Neuronal stem cell (in vitro differentiated cells): ENCODE measurements around the gene PLEKHA8.

ENCODE experiments used
- DNase-seq: peaks from one replicate; pipeline ENCODE4 v3.0.0-alpha.2; 2013; ENCODE audit warnings: low spot score
- H2AFZ ChIP-seq: one replicate; pipeline ENCODE4 v1.6.1; 2013; ENCODE audit warnings: mild to moderate bottlenecking, low read length, inconsistent platforms
- H2AK5ac ChIP-seq: 2 replicates; pipeline ENCODE4 v1.6.1; 2013; ENCODE audit warnings: low read depth, mild to moderate bottlenecking, inconsistent platforms, low read length, moderate library complexity, mixed read lengths
- H2BK120ac ChIP-seq: 2 replicates; pipeline ENCODE4 v1.6.1; 2013; ENCODE audit warnings: low read depth, mild to moderate bottlenecking, inconsistent platforms, low read length, moderate library complexity, mixed read lengths
- H2BK12ac ChIP-seq: one replicate; pipeline ENCODE4 v1.6.1; 2013; ENCODE audit warnings: low read length, inconsistent platforms
- H2BK15ac ChIP-seq: 2 replicates; pipeline ENCODE4 v1.6.1; 2013; ENCODE audit warnings: mild to moderate bottlenecking, low read length, inconsistent platforms, mixed read lengths
- H2BK5ac ChIP-seq: one replicate; pipeline ENCODE4 v1.6.1; 2013; ENCODE audit warnings: inconsistent platforms, mild to moderate bottlenecking, low read length, moderate library complexity
- H3K14ac ChIP-seq: one replicate; pipeline ENCODE4 v1.6.1; 2013; ENCODE audit warnings: low read length, inconsistent platforms
- H3K18ac ChIP-seq: 2 replicates; pipeline ENCODE4 v1.6.1; 2013; ENCODE audit warnings: low read length, inconsistent platforms
- H3K23ac ChIP-seq: 2 replicates; pipeline ENCODE4 v1.6.1; 2013; ENCODE audit warnings: low read depth, mild to moderate bottlenecking, mixed read lengths, low read length, inconsistent platforms; ENCODE audit not compliant: poor library complexity
- H3K27ac ChIP-seq: replicated peaks from 3 replicates; pipeline ENCODE4 v1.5.1; 2013; ENCODE audit warnings: low read length, inconsistent platforms
- H3K27me3 ChIP-seq, 3 experiments: 2 replicates each; pipeline ENCODE4 v1.6.1; 2013; ENCODE audit warnings: low read length in 3 of 3, mild to moderate bottlenecking in 2 of 3, inconsistent platforms in 1 of 3, low read depth in 1 of 3, mixed read lengths in 1 of 3, moderate library complexity in 1 of 3; ENCODE audit not compliant: control insufficient read depth in 3 of 3, insufficient read depth in 3 of 3
- H3K36me3 ChIP-seq, 2 donors: replicated peaks in 1 of 2; 2 replicates each; pipeline ENCODE4 v1.6.1; 2013; ENCODE audit warnings: low read length in 2 of 2; ENCODE audit not compliant: control insufficient read depth in 2 of 2, insufficient read depth in 2 of 2
- H3K4ac ChIP-seq: 2 replicates; pipeline ENCODE4 v1.6.1; 2013; ENCODE audit warnings: inconsistent platforms, mild to moderate bottlenecking, low read length, moderate library complexity
- H3K4me1 ChIP-seq, 2 donors: 1 replicate in 1 of 2; 2 replicates in 1 of 2; pipeline ENCODE4 v1.6.1; 2013; ENCODE audit warnings: low read length in 2 of 2, low read depth in 1 of 2; ENCODE audit not compliant: control insufficient read depth in 2 of 2, insufficient read depth in 1 of 2
- H3K4me2 ChIP-seq: one replicate; pipeline ENCODE4 v1.6.1; 2013; ENCODE audit warnings: mild to moderate bottlenecking, low read length, inconsistent platforms; ENCODE audit not compliant: insufficient read depth, poor library complexity, severe bottlenecking
- H3K4me3 ChIP-seq, 2 donors: 2 replicates each; pipeline ENCODE4 v1.5.1; 2013; ENCODE audit warnings: low read length in 2 of 2, mild to moderate bottlenecking in 2 of 2, inconsistent platforms in 1 of 2, moderate library complexity in 1 of 2
- H3K79me1 ChIP-seq: one replicate; pipeline ENCODE4 v1.6.1; 2013; ENCODE audit warnings: low read depth, mild to moderate bottlenecking, inconsistent platforms, low read length, moderate library complexity
- H3K9ac ChIP-seq: one replicate; pipeline ENCODE4 v1.6.1; 2013; ENCODE audit warnings: mild to moderate bottlenecking, low read depth, low read length, inconsistent platforms; ENCODE audit not compliant: poor library complexity
- H3K9me3 ChIP-seq, 2 donors: replicated peaks in 1 of 2; 2 replicates each; pipeline versions ENCODE3 to v1.6.1; 2013; ENCODE audit warnings: low read length in 2 of 2, mild to moderate bottlenecking in 2 of 2, inconsistent platforms in 1 of 2, low read depth in 1 of 2, mixed read lengths in 1 of 2, moderate library complexity in 1 of 2; ENCODE audit not compliant: control insufficient read depth in 2 of 2, insufficient read depth in 1 of 2
- H4K8ac ChIP-seq: one replicate; pipeline ENCODE4 v1.6.1; 2013; ENCODE audit warnings: low read depth, mild to moderate bottlenecking, inconsistent platforms, low read length, moderate library complexity
- H4K91ac ChIP-seq: one replicate; pipeline ENCODE4 v1.6.1; 2013; ENCODE audit warnings: low read length, low read depth, mild to moderate bottlenecking, inconsistent platforms; ENCODE audit not compliant: poor library complexity
- WGBS, 2 donors: extraction: QIAGEN DNeasy Blood & Tissue Kit; methylation state at CpG; one replicate each; pipeline ENCODE4 v1.1.7; 2013; ENCODE audit warnings: missing lambda C conversion rate in 2 of 2, mixed read lengths in 1 of 2; ENCODE audit not compliant: insufficient read length in 2 of 2, insufficient replicate concordance in 1 of 2; ENCODE audit errors: extremely low coverage in 2 of 2; 5-methylcytosine and 5-hydroxymethylcytosine counted together

The PLEKHA8 gene

DNA sequence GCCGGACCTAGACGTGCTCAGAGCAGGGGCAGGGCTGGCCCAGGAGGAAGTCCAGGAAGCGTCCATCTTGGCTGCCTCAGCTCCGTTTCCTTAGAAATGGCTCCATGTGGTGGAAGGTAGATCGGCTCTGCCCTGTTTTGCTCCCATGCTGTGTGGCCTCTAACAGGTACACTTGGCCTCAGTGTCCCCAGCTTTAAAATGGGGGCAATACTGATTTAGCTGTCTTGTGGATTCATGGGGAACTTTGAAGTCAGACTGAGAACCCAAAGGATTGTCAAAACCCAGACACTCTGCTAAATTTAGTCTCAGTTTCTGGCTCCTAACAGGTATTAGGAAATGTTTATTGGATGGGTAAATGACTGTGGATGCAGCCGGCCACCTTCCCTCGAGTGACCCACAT, 122.5 kb downstream of the PLEKHA8 start:
- Histone ChIP-seq H3K4me2 (no peak overlapping the region), H3K36me3 (peaks cover 5 to 7% of the 10 kb centered on the region in 2 donors), H3K27ac (no peak overlapping the region)

DNA sequence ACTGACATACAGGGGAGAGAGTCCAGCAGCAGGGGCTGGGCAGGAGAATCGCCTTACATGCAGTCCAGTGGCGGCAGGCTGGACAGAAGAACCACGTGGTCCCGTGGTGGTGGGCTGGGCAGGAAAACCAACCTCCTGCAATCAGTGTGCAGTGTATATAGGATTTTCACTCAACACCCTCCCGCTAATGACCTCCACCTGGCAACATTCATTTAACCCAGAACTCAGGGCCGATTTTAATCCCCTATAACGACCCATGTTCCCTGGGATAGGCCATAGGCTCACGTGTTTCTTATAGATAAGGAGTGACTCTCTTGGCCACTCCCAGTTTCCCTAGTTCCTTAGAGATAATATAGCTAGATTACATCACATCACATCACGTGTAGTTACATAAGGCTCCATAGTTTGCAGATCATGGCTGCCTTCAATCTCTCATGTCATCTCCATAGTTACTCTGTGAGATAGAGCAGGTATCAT, 125.9 kb downstream of the PLEKHA8 start:
- Histone ChIP-seq H2BK12ac (no peak overlapping the region), H2BK15ac (no peak overlapping the region), H4K91ac (no peak overlapping the region), H2BK5ac (no peak overlapping the region), H3K4me1 (peaks cover 0 to 3% of the 10 kb centered on the region in 2 donors), H3K14ac (no peak overlapping the region), H3K79me1 (no peaks in the 10 kb centered on the region), H2BK120ac (no peak overlapping the region), H3K27ac (no peak overlapping the region), H3K4me3 (no peak overlapping the region), H3K27me3 (no peaks in the 10 kb centered on the region), H3K4me2 (no peak overlapping the region), H3K18ac (no peak overlapping the region), H3K9ac (peak overlapping the region; percentile 0), H4K8ac (no peak overlapping the region), H3K23ac (no peak overlapping the region), H3K4ac (no peak overlapping the region), H3K36me3 (peaks cover 5 to 7% of the 10 kb centered on the region in 2 donors), H3K9me3 (no peaks in the 10 kb centered on the region), H2AK5ac (no peak overlapping the region), H2AFZ (no peak overlapping the region)
- no CpG with 5 or more reads among the region's 9 CpGs for WGBS, 2 donors
- DNase-seq, result no peak

More for the DNA sequence above, 122.5 kb downstream of the PLEKHA8 start:
- no peaks in the 10 kb centered on the region for H3K9me3 ChIP-seq
- no peak overlapping the region for H3K4me3 ChIP-seq
- H3K14ac ChIP-seq, result no peak overlapping the region
- H2BK12ac ChIP-seq, result no peak overlapping the region
- no peak overlapping the region for H3K4ac ChIP-seq
- no peaks in the 10 kb centered on the region for H3K79me1 ChIP-seq
- no peak overlapping the region for H2AFZ ChIP-seq
- H3K4me1 ChIP-seq, result peaks cover 0 to 3% of the 10 kb centered on the region in 2 donors
- no peak overlapping the region for H2BK120ac ChIP-seq
- H3K27me3 ChIP-seq, result no peaks in the 10 kb centered on the region
- no peak overlapping the region for H4K91ac ChIP-seq
- no CpG with 5 or more reads among the region's 7 CpGs for WGBS, 2 donors
- DNase-seq, result no peak
- no peak overlapping the region for H3K18ac ChIP-seq
- no peak overlapping the region for H4K8ac ChIP-seq
- no peak overlapping the region for H2BK15ac ChIP-seq
- no peak overlapping the region for H2AK5ac ChIP-seq
- no peak overlapping the region for H3K9ac ChIP-seq
- no peak overlapping the region for H3K23ac ChIP-seq
- no peak overlapping the region for H2BK5ac ChIP-seq

DNA sequence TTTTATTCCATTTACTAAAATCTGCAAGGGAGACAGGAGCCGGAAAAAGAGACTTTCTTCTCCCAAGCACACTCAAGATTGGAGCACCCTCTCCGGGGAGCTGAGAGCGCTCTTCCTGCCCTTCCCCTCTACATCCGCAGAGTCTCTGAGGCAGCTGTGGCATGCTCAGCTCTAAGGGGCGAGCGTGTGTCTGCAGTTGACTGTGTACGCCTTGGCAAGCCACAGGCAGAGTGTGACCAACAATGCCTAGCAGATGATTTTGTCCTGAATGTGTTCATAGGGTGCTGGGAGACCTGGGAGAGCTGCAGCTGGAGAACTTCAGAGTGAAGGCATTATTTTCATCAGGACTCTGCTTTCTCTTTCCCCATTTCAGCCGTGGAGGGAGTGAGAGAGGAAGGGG, 127.3 kb downstream of the PLEKHA8 start:
- Histone ChIP-seq H3K18ac (no peak overlapping the region), H3K9me3 (no peaks in the 10 kb centered on the region), H3K4me2 (no peak overlapping the region), H3K27ac (no peak overlapping the region), H3K9ac (no peak overlapping the region), H3K4me1 (peaks cover 0 to 3% of the 10 kb centered on the region in 2 donors), H3K27me3 (no peaks in the 10 kb centered on the region), H3K36me3 (peaks cover 5 to 7% of the 10 kb centered on the region in 2 donors), H3K14ac (no peak overlapping the region), H2AFZ (no peak overlapping the region), H2BK120ac (no peak overlapping the region), H2AK5ac (no peak overlapping the region), H2BK5ac (no peak overlapping the region), H3K4me3 (no peak overlapping the region), H3K4ac (no peak overlapping the region), H3K79me1 (no peaks in the 10 kb centered on the region), H4K91ac (no peak overlapping the region), H2BK12ac (no peak overlapping the region), H2BK15ac (no peak overlapping the region), H3K23ac (no peak overlapping the region), H4K8ac (no peak overlapping the region)
- WGBS, 2 donors, result no CpG with 5 or more reads among the region's 8 CpGs
- DNase-seq, result no peak

DNA sequence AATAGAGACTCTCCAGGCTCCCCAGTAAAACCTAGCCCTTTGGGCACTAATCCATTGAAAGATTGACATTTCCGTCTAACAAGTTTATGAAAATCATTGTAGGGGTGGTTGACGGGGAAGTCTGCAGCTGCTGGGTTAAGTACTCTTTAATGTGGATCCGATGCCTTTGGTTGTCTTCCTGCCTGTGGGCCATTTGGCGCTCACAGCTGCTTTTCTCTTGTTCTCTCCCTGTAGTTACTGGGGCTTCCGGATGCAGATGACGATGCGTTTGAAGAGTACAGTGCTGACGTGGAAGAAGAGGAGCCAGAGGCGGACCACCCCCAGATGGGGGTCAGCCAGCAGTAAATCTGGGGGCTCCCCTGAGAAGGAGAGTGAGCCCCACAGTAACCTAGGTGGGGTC, 129.0 kb downstream of the PLEKHA8 start:
- no CpG with 5 or more reads among the region's 9 CpGs for WGBS, 2 donors

More for the DNA sequence above, 129.0 kb downstream of the PLEKHA8 start:
- Histone ChIP-seq H3K27me3 (no peaks in the 10 kb centered on the region), H3K14ac (no peak overlapping the region), H2BK12ac (no peak overlapping the region), H3K79me1 (no peaks in the 10 kb centered on the region), H3K9me3 (no peaks in the 10 kb centered on the region), H3K4me3 (no peak overlapping the region), H3K36me3 (peaks cover 4 to 5% of the 10 kb centered on the region in 2 donors), H2AK5ac (no peak overlapping the region), H3K27ac (no peak overlapping the region), H2AFZ (no peak overlapping the region), H3K23ac (no peak overlapping the region), H2BK15ac (no peak overlapping the region), H2BK5ac (no peak overlapping the region), H3K4me2 (no peak overlapping the region), H4K91ac (no peak overlapping the region), H3K18ac (no peak overlapping the region), H3K9ac (no peak overlapping the region), H4K8ac (no peak overlapping the region), H3K4me1 (peaks cover 5 to 11% of the 10 kb centered on the region in 2 donors), H3K4ac (no peak overlapping the region), H2BK120ac (no peak overlapping the region)
- no peak for DNase-seq
